Breast epithelium (tissue), 4 donors: ENCODE data around the gene GAGE13. TPM values are rescaled to one million over a fixed set of nuclear protein-coding genes. Genes with fewer than 3 reads are reported as not detected.
A peak's percentile ranks its signal among the peaks of the same experiment; 100 is the strongest.
"Not testable (repeated sequence)": the region's sequence is repeated elsewhere in the genome, so short reads cannot be mapped to it uniquely, and the experiment has no call there.

Source experiments
- DNase-seq, 2 donors: peaks; one replicate each; pipeline ENCODE4 v3.0.0-alpha.2; 2019; ENCODE audit warnings: low spot score in 2 of 2
- H3K27ac ChIP-seq, 2 donors: fragments of 200-600 bp; sonication (generic) in 1 of 2; one replicate each; pipeline ENCODE4 v1.5.1; 2016 to 2019; ENCODE audit warnings: mild to moderate bottlenecking in 1 of 2
- H3K27me3 ChIP-seq, 2 donors: fragments of 200-600 bp; sonication (generic) in 1 of 2; one replicate each; pipeline versions ENCODE4 v1.5.1 to v1.6.0; 2017 to 2019; ENCODE audit warnings: control low read depth in 1 of 2, mild to moderate bottlenecking in 1 of 2
- H3K36me3 ChIP-seq: fragments of 200-600 bp; one replicate; pipeline ENCODE4 v1.5.1; 2019
- H3K4me1 ChIP-seq, 2 donors: fragments of 200-600 bp; sonication (generic); one replicate each; pipeline ENCODE4 v1.5.1; 2016 to 2019; ENCODE audit warnings: control low read depth in 1 of 2
- H3K4me3 ChIP-seq, 3 donors: fragments of 200-600 bp; sonication (generic); 1 replicate in 2 of 3; 2 replicates in 1 of 3; pipeline ENCODE4 v1.5.1; 2016 to 2019; ENCODE audit warnings: mild to moderate bottlenecking in 3 of 3, moderate library complexity in 2 of 3
- H3K9me3 ChIP-seq, 2 donors: fragments of 200-600 bp; sonication (generic) in 1 of 2; one replicate each; pipeline ENCODE4 v1.5.1; 2016 to 2019; ENCODE audit warnings: control low read depth in 1 of 2
- POLR2A ChIP-seq: fragments of 450-650 bp; IDR thresholded peaks from one replicate; pipeline ENCODE4 v1.6.1; 2016; ENCODE audit warnings: antibody characterized with exemption, mild to moderate bottlenecking, moderate library complexity
- POLR2AphosphoS5 ChIP-seq, 3 donors: sonication (generic); formaldehyde crosslinking; IDR thresholded peaks; one replicate each; pipeline ENCODE4 v1.6.1; 2017; ENCODE audit warnings: antibody characterized with exemption in 3 of 3
- intact Hi-C: fragments of 100-400 bp; cut with DNase I; formaldehyde crosslinking; loops from one replicate; pipeline ENCODE4 v1.15.1; 2023; ENCODE audit warnings: low total_unique reads
- total RNA-seq, 3 donors: library from RNA; depleted of rRNA; stranded (reverse); fragments of >200 nt; gene quantifications; one replicate each; pipeline ENCODE4 v1.1.0, GENCODE V29; 2016
- TF ChIP-seq, protein P1 (sequence below), 3 donors: fragments of 450-650 bp; IDR thresholded peaks; one replicate each; pipeline ENCODE4 v1.5.1; 2016 to 2017; ENCODE audit warnings: antibody characterized with exemption in 3 of 3, mild to moderate bottlenecking in 3 of 3, moderate library complexity in 3 of 3

Gene GAGE13
- total RNA-seq, 3 donors from 2014 or later, result not detected

DNA sequence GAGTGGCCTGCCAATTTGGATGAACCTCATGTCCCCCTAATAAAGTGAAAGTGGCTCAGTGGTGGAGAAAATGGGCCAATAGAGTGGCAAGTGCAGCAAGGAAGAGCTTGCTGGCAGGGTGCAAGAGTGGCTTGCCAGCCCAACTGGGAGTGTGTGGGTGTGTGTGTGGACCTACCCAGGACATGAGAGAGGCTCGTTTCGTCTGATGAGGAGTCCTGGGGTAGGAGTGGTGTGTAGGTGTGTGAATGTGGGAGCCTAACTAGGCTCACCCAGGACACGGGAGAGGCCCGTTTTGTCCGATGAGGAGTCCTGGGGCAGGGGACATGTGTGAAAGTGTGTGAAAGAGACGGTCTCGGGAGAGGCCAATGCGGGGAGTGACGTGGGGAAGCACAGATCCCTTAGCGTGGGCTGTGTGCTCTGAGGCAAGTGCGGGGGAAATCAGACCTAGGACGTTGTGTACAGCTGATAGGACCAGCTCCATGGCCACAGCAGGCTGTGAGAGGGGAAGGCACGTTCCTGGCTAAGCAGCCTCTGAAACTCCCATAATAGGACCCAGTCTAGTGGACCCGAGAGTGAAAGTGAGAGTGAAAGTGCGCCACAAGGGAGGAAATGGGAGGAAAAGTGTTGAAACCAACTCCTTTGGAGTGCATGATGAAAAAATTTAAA is 22.6 kb upstream of the GAGE13 start:
- Histone ChIP-seq H3K4me1 (no peaks in the 10 kb centered on the region), H3K4me3 (peak overlapping the region; percentile 35 to 63 (median 42)), H3K9me3 (no peaks in the 10 kb centered on the region), H3K36me3 (no peaks in the 10 kb centered on the region), H3K27me3 (peaks cover 0 to 23% of the 10 kb centered on the region in 2 donors), H3K27ac (peak overlapping the region; percentile 45 to 72)
- intact Hi-C loops, result no loop called here
- TF ChIP-seq, protein P1, sequence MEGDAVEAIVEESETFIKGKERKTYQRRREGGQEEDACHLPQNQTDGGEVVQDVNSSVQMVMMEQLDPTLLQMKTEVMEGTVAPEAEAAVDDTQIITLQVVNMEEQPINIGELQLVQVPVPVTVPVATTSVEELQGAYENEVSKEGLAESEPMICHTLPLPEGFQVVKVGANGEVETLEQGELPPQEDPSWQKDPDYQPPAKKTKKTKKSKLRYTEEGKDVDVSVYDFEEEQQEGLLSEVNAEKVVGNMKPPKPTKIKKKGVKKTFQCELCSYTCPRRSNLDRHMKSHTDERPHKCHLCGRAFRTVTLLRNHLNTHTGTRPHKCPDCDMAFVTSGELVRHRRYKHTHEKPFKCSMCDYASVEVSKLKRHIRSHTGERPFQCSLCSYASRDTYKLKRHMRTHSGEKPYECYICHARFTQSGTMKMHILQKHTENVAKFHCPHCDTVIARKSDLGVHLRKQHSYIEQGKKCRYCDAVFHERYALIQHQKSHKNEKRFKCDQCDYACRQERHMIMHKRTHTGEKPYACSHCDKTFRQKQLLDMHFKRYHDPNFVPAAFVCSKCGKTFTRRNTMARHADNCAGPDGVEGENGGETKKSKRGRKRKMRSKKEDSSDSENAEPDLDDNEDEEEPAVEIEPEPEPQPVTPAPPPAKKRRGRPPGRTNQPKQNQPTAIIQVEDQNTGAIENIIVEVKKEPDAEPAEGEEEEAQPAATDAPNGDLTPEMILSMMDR (IDR thresholded peaks at IDR 0.05), result no peak
- no peak for TF ChIP-seq POLR2A
- TF ChIP-seq POLR2AphosphoS5 (IDR thresholded peaks at IDR 0.05), result no peak
- no peak for DNase-seq

DNA sequence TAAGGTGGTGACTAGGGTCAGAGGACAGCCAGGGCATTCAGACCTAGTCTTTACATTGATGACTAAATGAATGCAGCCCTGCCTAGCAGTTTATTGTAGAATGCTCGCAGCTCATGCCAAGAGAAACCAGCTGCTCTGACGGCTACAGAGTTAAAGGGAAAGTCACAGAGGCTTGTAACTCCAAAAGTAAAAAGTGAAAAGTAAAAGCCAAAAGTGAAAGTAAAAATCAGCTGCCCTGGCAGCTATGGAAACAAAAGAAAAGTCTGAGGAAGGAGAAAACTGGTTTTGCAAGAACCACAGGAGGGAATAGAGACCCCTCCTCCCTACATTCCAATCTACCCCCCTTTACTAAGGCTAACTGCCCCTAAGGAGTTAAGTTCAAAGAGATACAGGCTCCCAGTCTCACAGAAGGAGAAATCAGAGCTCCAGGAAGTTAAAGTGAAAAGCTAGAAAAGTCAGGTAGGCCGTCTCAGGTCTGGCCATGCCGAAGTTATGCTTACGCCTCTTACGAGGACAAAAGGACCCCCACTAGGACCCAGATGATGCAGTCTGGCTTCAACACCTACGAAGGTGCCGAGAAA is 21.9 kb upstream of the GAGE13 start:
- H3K4me1 ChIP-seq, result no peaks in the 10 kb centered on the region
- H3K27me3 ChIP-seq, result peaks cover 0 to 16% of the 10 kb centered on the region in 2 donors
- no peak for DNase-seq
- H3K4me3 ChIP-seq, result peak overlapping the region; percentile 35 to 63 (median 42)
- H3K9me3 ChIP-seq, result no peaks in the 10 kb centered on the region
- intact Hi-C loops, result no loop called here
- H3K27ac ChIP-seq, result peak overlapping the region; percentile 45 to 72
- no peaks in the 10 kb centered on the region for H3K36me3 ChIP-seq
- TF ChIP-seq POLR2AphosphoS5 (IDR thresholded peaks at IDR 0.05), result no peak
- no peak for TF ChIP-seq POLR2A
- TF ChIP-seq, protein P1 (IDR thresholded peaks at IDR 0.05), result no peak

DNA sequence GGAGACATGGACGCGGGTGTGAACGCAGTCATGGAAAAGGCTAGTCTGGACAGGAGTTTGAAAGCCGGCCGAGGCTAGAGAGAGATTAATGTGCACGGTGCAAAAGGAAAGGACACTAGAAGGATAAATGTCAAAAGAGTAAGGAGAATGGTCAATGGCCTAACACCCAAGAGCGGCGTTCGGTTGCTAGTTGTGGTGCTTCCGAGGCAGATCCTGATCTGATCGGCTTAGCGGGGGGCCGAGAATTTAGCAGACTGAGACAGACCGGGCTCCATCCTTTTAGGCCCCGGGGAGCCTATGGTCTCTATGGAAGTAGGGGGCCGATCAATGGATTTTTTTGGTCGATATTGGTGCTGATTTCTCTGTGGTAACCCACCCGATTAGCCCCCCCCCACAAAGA is 21.0 kb upstream of the GAGE13 start:
- Histone ChIP-seq H3K27ac (no peak overlapping the region), H3K36me3 (no peaks in the 10 kb centered on the region)

DNA sequence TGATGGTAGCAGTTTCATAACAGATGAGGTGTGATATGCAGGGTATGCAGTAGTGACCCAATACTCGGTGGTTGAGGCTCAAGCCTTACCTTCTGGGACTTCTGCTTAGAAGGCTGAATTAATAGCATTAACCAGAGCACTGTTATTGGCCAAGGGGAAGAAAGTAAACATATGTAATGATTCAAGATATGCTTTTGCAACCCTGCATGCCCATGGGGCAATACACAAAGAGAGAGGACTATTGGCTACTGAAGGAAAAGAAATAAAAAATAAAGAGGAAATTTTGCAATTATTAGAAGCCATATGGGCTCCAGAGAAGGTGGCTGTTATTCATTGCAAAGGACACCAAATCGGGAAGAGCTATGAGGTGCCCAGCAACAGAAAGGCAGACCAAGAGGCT is 19.2 kb upstream of the GAGE13 start:
- Histone ChIP-seq H3K4me1 (no peaks in the 10 kb centered on the region), H3K4me3 (no peak overlapping the region), H3K27me3 (peaks cover 0 to 20% of the 10 kb centered on the region in 2 donors), H3K36me3 (no peaks in the 10 kb centered on the region), H3K9me3 (no peaks in the 10 kb centered on the region), H3K27ac (no peak overlapping the region)
- intact Hi-C loops, result no loop called here
- no peak for DNase-seq
- TF ChIP-seq POLR2A (no peak), POLR2AphosphoS5 (IDR thresholded peaks at IDR 0.05) (no peak)
- TF ChIP-seq, protein P1 (IDR thresholded peaks at IDR 0.05), result no peak

More for the DNA sequence above, 21.0 kb upstream of the GAGE13 start:
- DNase-seq, result no peak
- intact Hi-C loops, result no loop called here
- H3K4me3 ChIP-seq, result peak overlapping the region in 1 of 3 donors; percentile 42
- no peaks in the 10 kb centered on the region for H3K4me1 ChIP-seq
- TF ChIP-seq, protein P1 (IDR thresholded peaks at IDR 0.05), result no peak
- TF ChIP-seq POLR2AphosphoS5 (IDR thresholded peaks at IDR 0.05), result no peak
- TF ChIP-seq POLR2A, result no peak
- peaks cover 0 to 20% of the 10 kb centered on the region in 2 donors for H3K27me3 ChIP-seq
- no peaks in the 10 kb centered on the region for H3K9me3 ChIP-seq

DNA sequence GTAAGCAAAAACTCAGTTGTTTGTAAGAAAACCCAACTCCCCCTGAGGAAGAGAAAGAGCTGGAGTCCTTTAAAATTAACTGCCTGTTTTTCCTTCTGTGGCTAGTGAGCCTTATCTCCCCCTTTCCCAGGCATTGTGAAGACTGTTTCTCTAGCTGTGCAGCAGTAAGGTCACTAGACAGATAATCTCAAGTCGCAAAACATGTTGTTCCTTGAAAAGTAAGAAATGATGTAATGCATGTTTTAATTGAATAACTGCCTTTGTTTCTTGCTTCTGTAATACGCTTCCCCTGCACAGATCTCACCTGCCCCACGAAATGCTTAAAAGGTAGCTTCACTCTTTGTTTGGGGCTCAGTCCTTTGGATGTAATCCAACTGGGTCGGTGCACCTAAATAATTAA is 15.3 kb upstream of the GAGE13 start:
- Histone ChIP-seq H3K9me3 (no peaks in the 10 kb centered on the region), H3K36me3 (no peaks in the 10 kb centered on the region), H3K27me3 (peaks cover 0 to 17% of the 10 kb centered on the region in 2 donors), H3K27ac (no peak overlapping the region), H3K4me1 (no peaks in the 10 kb centered on the region), H3K4me3 (no peak overlapping the region)
- intact Hi-C loops, result no loop called here
- no peak for TF ChIP-seq POLR2AphosphoS5 (IDR thresholded peaks at IDR 0.05)
- DNase-seq, result no peak

DNA sequence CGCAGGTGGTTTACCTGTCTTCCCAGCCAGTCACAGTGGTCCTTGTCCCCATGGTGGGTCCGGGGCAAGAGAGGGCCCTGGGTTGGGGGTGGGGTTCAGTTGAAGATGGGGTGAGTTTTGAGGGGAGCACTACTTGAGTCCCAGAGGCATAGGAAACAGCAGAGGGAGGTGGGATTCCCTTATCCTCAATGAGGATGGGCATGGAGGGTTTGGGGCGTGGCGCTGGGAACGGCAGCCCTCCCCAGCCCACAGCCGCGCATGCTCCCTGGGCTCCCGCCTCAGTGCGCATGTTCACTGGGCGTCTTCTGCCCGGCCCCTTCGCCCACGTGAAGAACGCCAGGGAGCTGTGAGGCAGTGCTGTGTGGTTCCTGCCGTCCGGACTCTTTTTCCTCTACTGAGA is 9.6 kb upstream of the GAGE13 start, which contains the start of gene GAGE12J:
GAGE12J (plus strand) TSS at position 301 of the 400 bp plus-strand sequence. CDS start 1,157 bp downstream, outside the sequence.
- H3K27me3 ChIP-seq, DNase-seq, intact Hi-C loops, H3K27ac ChIP-seq, H3K9me3 ChIP-seq, H3K4me3 ChIP-seq, H3K36me3 ChIP-seq, H3K4me1 ChIP-seq: not testable (repeated sequence)

DNA sequence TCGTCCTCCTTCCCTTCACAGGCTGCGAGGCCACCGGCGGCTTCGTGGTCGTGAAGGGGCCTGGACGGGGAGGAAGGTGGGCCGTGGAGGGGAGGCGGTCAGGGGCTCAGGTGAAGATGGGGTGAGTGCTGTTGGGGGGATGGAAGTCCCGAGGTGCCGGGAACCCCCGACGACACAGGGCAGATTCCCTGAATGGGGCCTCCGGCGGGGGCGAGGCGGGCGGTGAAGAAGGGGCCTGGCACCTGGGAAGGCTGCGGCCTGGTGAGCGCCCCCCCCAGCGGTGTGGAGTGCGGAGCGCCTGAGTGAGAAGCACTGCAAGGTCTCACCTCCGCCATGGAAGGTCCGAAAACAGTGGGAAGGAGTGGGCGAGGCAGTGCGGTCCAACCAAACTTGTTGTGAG is 9.1 kb upstream of the GAGE13 start:
- H3K9me3 ChIP-seq, DNase-seq, H3K36me3 ChIP-seq, H3K27me3 ChIP-seq, H3K4me1 ChIP-seq, intact Hi-C loops, H3K27ac ChIP-seq, H3K4me3 ChIP-seq: not testable (repeated sequence)

DNA sequence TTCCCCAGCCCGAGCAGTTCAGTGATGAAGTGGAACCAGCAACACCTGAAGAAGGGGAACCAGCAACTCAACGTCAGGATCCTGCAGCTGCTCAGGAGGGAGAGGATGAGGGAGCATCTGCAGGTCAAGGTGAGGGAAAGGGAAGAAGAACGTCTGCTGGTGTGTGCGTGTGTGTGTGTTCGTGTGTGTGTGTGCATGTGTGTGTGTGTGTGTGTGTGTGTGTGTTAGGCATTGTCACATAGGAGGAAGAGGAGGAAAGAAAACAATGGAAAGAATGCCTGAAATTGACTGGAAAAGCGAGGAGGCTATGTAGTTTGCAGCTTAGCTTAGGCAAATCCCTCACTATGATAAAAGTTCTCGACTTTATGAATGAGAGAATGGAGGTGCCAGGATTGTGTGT is 7.6 kb upstream of the GAGE13 start:
- H3K27me3 ChIP-seq, DNase-seq, H3K27ac ChIP-seq, H3K36me3 ChIP-seq, H3K9me3 ChIP-seq, H3K4me3 ChIP-seq, intact Hi-C loops, H3K4me1 ChIP-seq: not testable (repeated sequence)

DNA sequence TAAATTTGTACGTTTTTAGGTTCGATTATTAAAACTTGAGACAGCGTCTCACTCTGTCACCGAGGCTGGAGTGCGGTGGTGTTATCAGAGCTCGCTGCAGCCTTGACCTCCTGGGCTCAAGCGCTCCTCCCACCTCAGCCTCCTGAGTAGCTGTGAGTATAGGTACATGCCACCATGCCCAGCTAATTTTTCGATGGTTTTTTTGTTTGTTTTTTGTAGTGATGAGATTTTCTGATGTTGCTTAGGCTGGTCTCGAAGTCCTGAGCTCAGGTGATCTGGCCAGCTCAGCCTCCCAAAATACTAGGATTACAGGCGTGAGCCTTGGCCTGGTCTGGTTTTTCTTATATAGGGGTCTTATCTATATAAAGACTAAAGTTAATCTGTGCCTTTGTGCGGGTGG is 961 bp upstream of the GAGE13 start:
- H3K27ac ChIP-seq, H3K36me3 ChIP-seq, H3K9me3 ChIP-seq, intact Hi-C loops, DNase-seq, H3K27me3 ChIP-seq, H3K4me1 ChIP-seq, H3K4me3 ChIP-seq: not testable (repeated sequence)
